ENCODE measurements around the gene SCNN1G.
A peak's percentile ranks its signal among the peaks of the same experiment; 100 is the strongest.

Gene SCNN1G

DNA sequence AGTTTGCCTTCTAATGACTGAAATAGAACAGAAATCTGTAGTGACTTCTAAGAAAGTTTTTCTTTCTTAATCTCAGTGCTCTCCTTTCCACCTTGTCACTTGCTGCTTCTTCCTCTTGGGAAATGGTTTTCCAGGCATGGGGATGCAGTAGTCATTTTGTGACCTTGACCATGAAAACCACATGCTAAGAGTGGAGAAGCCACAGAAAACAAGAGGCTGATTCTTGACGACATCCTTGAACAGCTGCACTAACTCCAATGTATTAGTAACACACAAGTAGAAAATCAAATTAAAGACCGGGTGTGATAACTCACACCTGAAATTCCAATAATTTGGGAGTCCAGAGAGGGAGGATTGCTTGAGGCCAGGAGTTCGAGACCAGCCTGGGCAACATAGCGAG, 17.8 kb upstream of the SCNN1G start:
- no peak for TF ChIP-seq CTCF (IDR thresholded peaks at IDR 0.05; ENCODE audit: low read depth, low read length)
- H3K4me3 ChIP-seq (ENCODE audit: low read depth, low read length), result no peak overlapping the region

DNA sequence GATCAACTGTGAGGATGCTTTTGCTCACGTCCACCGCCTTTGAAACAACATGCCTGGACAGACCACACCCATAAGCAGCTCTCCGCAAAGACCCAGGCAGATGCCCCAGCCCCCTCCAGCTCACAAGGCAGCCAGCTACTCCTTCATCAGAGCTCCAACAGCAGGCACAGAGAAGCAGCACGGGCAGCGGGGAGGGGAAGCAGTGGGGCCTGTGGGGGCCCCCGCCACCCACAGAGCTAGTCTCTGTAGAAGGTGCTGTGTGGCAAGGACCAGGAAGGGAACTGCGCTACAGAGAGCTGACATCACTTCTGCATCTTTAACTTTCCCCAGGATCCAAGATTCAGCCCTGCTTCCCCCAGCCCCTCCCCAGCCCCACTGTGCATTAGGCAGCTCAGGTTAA, 10.0 kb upstream of the SCNN1G start:
- TF ChIP-seq CTCF (IDR thresholded peaks at IDR 0.05; ENCODE audit: low read depth, low read length), result no peak
- H3K4me3 ChIP-seq (ENCODE audit: low read depth, low read length), result no peak overlapping the region

GRCh38 chr16:23172994-23173393, 9.6 kb upstream of the SCNN1G start:
- H3K4me3 ChIP-seq (ENCODE audit: low read depth, low read length), result no peak overlapping the region
- no peak for TF ChIP-seq CTCF (IDR thresholded peaks at IDR 0.05; ENCODE audit: low read depth, low read length)

DNA sequence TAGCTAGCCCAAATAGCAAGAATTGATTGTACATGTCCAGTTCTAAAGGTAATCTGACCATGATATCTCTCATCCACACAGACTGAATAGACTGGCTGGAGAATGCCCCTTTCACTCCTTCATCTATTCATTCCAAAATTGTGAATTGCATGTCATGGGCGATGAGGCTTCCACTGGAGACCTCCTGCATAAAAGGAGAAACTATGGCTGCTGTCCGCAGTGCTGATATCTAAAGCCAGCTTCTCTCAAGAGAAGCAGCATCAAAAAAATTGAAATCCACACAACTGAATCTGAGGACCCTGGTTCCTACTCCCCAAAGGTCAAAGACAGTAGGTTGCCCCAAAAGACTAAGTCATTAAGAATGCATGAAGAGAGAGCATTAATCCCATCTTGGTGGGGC, 7.9 kb upstream of the SCNN1G start:
- H3K4me3 ChIP-seq (ENCODE audit: low read depth, low read length), result no peak overlapping the region
- no peak for TF ChIP-seq CTCF (IDR thresholded peaks at IDR 0.05; ENCODE audit: low read depth, low read length)

GRCh38 chr16:23175651-23176050, 6.9 kb upstream of the SCNN1G start:
- no peak overlapping the region for H3K4me3 ChIP-seq (ENCODE audit: low read depth, low read length)
- no peak for TF ChIP-seq CTCF (IDR thresholded peaks at IDR 0.05; ENCODE audit: low read depth, low read length)

DNA sequence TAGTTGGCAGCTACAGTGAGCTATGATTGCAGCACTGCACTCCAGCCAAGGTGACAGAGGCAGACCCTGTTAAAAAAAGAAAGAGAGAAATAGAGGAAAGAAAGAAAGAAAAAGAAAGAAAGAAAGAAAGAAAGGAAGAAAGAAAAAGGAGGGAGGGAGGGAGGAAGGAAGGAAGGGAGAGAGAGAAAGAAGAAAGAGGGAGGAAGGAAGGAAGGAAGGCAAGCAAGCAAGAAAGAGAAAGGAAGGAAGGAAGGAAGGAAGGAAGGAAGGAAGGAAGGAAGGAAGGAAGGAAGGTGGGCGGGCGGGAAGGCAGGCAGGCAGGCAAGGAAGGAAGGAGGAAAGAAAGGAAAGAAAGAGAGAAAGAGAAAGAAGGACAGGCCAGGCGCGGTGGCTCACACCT, 1.0 kb upstream of the SCNN1G start:
- TF ChIP-seq CTCF (IDR thresholded peaks at IDR 0.05; ENCODE audit: low read depth, low read length), result no peak
- no peak overlapping the region for H3K4me3 ChIP-seq (ENCODE audit: low read depth, low read length)

DNA sequence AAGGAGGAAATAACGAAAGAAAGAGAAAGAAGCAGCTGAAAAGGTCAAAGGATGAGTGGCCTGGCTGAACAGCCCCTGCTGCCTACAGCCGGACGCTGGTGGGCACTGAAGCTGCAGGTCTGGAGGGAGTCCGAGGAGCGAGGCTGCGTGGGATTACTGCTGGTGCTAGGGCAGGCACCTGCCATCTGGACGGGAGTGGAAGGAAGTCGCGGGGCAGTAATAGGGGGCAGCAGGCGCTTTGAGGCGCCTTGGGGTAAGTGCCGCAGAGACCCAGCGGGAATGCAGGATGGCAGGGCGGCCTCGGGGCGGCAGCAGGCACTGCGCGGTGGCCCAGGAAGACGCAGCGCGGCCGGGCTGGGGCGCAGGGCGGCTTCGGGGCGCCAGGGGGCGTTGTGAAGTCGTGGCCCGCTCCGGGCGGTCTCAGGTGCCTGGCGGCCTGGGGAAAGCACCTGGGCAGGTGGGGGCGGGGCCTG, 303 bp upstream of the SCNN1G start:
- TF ChIP-seq CTCF (IDR thresholded peaks at IDR 0.05; ENCODE audit: low read depth, low read length), result peak; percentile 63
- H3K4me3 ChIP-seq (ENCODE audit: low read depth, low read length), result no peak overlapping the region

Measured in WI38 (cell line).